A673 (cell line): ENCODE results near the gene EFCAB6. TPM values are rescaled to one million over a fixed set of nuclear protein-coding genes. Genes with fewer than 3 reads are reported as not detected.

Experiments used
- BruUV-seq: library from RNA; stranded (reverse); fragments of 400-500 nt; replicated peaks from 2 replicates; lab custom pipeline; 2021; lab: Mats Ljungman, UMichigan
- CTCF ChIA-PET: fragments of 300-600 bp; sonication (Branson Sonifier 250); formaldehyde crosslinking; loops from one replicate; lab custom pipeline; 2022; ENCODE audit warnings: antibody characterized with exemption; lab: Charles Lee
- POLR2A ChIA-PET: fragments of 300-600 bp; sonication (Branson Sonifier 250); formaldehyde crosslinking; loops from one replicate; lab custom pipeline; 2022; ENCODE audit warnings: antibody characterized with exemption; ENCODE audit not compliant: low non-redundant PET; lab: Charles Lee
- DNase-seq: peaks from one replicate; pipeline ENCODE4 v3.0.0-alpha.2; 2015; ENCODE audit warnings: low spot score
- H3K27ac ChIP-seq: fragments of 200-600 bp; sonication (generic); 2 replicates; pipeline ENCODE4 v1.5.1; 2016; ENCODE audit warnings: mixed run types, low read depth, mild to moderate bottlenecking, mixed read lengths, antibody characterized with exemption, low read length; ENCODE audit not compliant: poor library complexity, severe bottlenecking
- H3K27me3 ChIP-seq: fragments of 200-600 bp; sonication (generic); replicated peaks from 2 replicates; pipeline ENCODE4 v1.6.1; 2017; ENCODE audit warnings: mixed run types, low read depth, mild to moderate bottlenecking, mixed read lengths, antibody characterized with exemption, low read length; ENCODE audit not compliant: insufficient read depth, poor library complexity
- H3K36me3 ChIP-seq: fragments of 200-600 bp; sonication (generic); 2 replicates; pipeline ENCODE4 v1.6.1; 2016; ENCODE audit warnings: mixed run types, mild to moderate bottlenecking, mixed read lengths, antibody characterized with exemption, low read length; ENCODE audit not compliant: insufficient read depth, poor library complexity, severe bottlenecking
- H3K4me1 ChIP-seq: fragments of 200-600 bp; sonication (generic); 2 replicates; pipeline ENCODE4 v1.6.1; 2017; ENCODE audit warnings: mixed run types, mild to moderate bottlenecking, mixed read lengths, antibody characterized with exemption, low read length; ENCODE audit not compliant: insufficient read depth, poor library complexity, severe bottlenecking
- H3K4me3 ChIP-seq: fragments of 200-600 bp; sonication (generic); 2 replicates; pipeline ENCODE4 v1.5.1; 2016; ENCODE audit warnings: low read depth, mixed run types, mild to moderate bottlenecking, mixed read lengths, low read length; ENCODE audit not compliant: poor library complexity, severe bottlenecking
- H3K9me3 ChIP-seq: fragments of 200-600 bp; sonication (generic); 2 replicates; pipeline ENCODE4 v1.6.1; 2016; ENCODE audit warnings: mixed run types, low read depth, mild to moderate bottlenecking, mixed read lengths, antibody characterized with exemption, low read length; ENCODE audit not compliant: poor library complexity, severe bottlenecking
- CTCF ChIP-seq: fragments of 300-800, 200-600 bp; sonication (generic); conservative IDR thresholded peaks from 2 replicates; pipeline ENCODE4 v1.5.1; 2017; ENCODE audit warnings: low read depth, mild to moderate bottlenecking, antibody characterized with exemption, low read length, moderate library complexity, mixed read lengths
- EZH2 ChIP-seq: fragments of 200-600 bp; sonication (generic); IDR thresholded peaks from 2 replicates; pipeline ENCODE4 v1.6.1; 2017; ENCODE audit warnings: borderline replicate concordance, low read depth, mild to moderate bottlenecking, mixed read lengths, antibody characterized with exemption, low read length; ENCODE audit not compliant: poor library complexity, severe bottlenecking
- intact Hi-C: fragments of 100-400 bp; cut with micrococcal nuclease; formaldehyde crosslinking; loops from one replicate; pipeline ENCODE4 v1.10.0; 2022; ENCODE audit not compliant: unreplicated experiment
- total RNA-seq: library from RNA; stranded (reverse); gene quantifications from 2 replicates; pipeline ENCODE4 v1.2.3, GENCODE V29; 2021

The EFCAB6 gene
- total RNA-seq, 1 experiment from 2014 or later: 0.41 TPM

GRCh38 chr22:43479962-43480361, 332.1 kb downstream of the EFCAB6 start:
- Histone ChIP-seq H3K36me3 (no peaks in the 10 kb centered on the region), H3K27me3 (no peaks in the 10 kb centered on the region), H3K27ac (no peak overlapping the region), H3K4me3 (no peak overlapping the region), H3K4me1 (no peaks in the 10 kb centered on the region), H3K9me3 (no peaks in the 10 kb centered on the region)
- intact Hi-C loops: no loop called here
- DNase-seq: no peak
- no peak for TF ChIP-seq CTCF
- no peak for TF ChIP-seq EZH2
- BruUV-seq: no TSS peak
- CTCF ChIA-PET: no interaction called here
- POLR2A ChIA-PET: interaction anchor here (0.6 kb wide), 1 partner anchor 1309 kb away, joined by 4 read pairs; no protein-coding TSS in a partner anchor

GRCh38 chr22:43479301-43479950, 332.7 kb downstream of the EFCAB6 start:
- Histone ChIP-seq H3K9me3 (no peaks in the 10 kb centered on the region), H3K36me3 (no peaks in the 10 kb centered on the region), H3K27me3 (no peaks in the 10 kb centered on the region), H3K27ac (no peak overlapping the region), H3K4me3 (no peak overlapping the region), H3K4me1 (no peaks in the 10 kb centered on the region)
- no TSS peak for BruUV-seq
- no peak for DNase-seq
- no peak for TF ChIP-seq CTCF
- TF ChIP-seq EZH2: no peak
- CTCF ChIA-PET: no interaction called here
- intact Hi-C loops: no loop called here
- POLR2A ChIA-PET: no interaction called here

Other genes starting within 250 kb of the EFCAB6 start
- gene SULT4A1, start 50.2 kb upstream of the EFCAB6 start, total RNA-seq: 0.15 and 0.33 TPM in 2 replicates
- gene PNPLA5, start 79.7 kb upstream of the EFCAB6 start, total RNA-seq: not detected in 2 replicates
- gene PNPLA3, start 111.5 kb upstream of the EFCAB6 start, total RNA-seq: 11.8 and 15.6 TPM in 2 replicates
- gene SAMM50, start 143.1 kb upstream of the EFCAB6 start, total RNA-seq: 63.1 and 67.2 TPM in 2 replicates
- 18.3 and 18.4 TPM in 2 replicates for gene PARVB, start 212.0 kb upstream of the EFCAB6 start, total RNA-seq